Epithelial cell of esophagus (primary cell): ENCODE results near the gene SDHA.
"Not testable (repeated sequence)": the region's sequence is repeated elsewhere in the genome, so short reads cannot be mapped to it uniquely, and the experiment has no call there.

Experiments used
- DNase-seq: peaks from one replicate; pipeline ENCODE4 v3.0.0; 2010; ENCODE audit warnings: low read depth
- H3K4me3 ChIP-seq: 2 replicates; pipeline ENCODE4 v1.5.1; 2011; ENCODE audit warnings: mild to moderate bottlenecking, low read length, control low read depth
- CTCF ChIP-seq: IDR thresholded peaks from 2 replicates; pipeline ENCODE4 v1.5.1; 2011; ENCODE audit warnings: low read depth, mild to moderate bottlenecking, low read length, control low read depth, inconsistent platforms; ENCODE audit not compliant: insufficient read depth; ENCODE audit errors: missing control alignments

The SDHA gene

GRCh38 chr5:267716-268115, 49.6 kb downstream of the SDHA start:
- no peak for DNase-seq
- no peak overlapping the region for H3K4me3 ChIP-seq
- TF ChIP-seq CTCF, result no peak

- no peak for TF ChIP-seq CTCF
- H3K4me3 ChIP-seq, result no peak overlapping the region
- DNase-seq, result no peak
These were observed 52.2 kb downstream of the SDHA start for GRCh38 chr5:270340-270739.

GRCh38 chr5:271828-272167, 53.7 kb downstream of the SDHA start:
- DNase-seq, result not testable (repeated sequence)
- peak overlapping the region; percentile 65 for H3K4me3 ChIP-seq

- not testable (repeated sequence) for H3K4me3 ChIP-seq, DNase-seq
These were observed 55.0 kb downstream of the SDHA start for GRCh38 chr5:273091-273490.

GRCh38 chr5:273491-273890, 55.4 kb downstream of the SDHA start:
- H3K4me3 ChIP-seq, DNase-seq: not testable (repeated sequence)

- not testable (repeated sequence) for H3K4me3 ChIP-seq, DNase-seq
These were observed 56.2 kb downstream of the SDHA start for GRCh38 chr5:274346-274745.

GRCh38 chr5:278646-279045, 60.5 kb downstream of the SDHA start:
- TF ChIP-seq CTCF, result no peak
- no peak overlapping the region for H3K4me3 ChIP-seq
- no peak for DNase-seq

GRCh38 chr5:279051-279665, 61.0 kb downstream of the SDHA start:
- H3K4me3 ChIP-seq, DNase-seq: not testable (repeated sequence)

GRCh38 chr5:285991-286557, 68.0 kb downstream of the SDHA start:
- no peak for DNase-seq
- H3K4me3 ChIP-seq, result no peak overlapping the region
- TF ChIP-seq CTCF, result no peak

GRCh38 chr5:290200-290599, 72.1 kb downstream of the SDHA start:
- H3K4me3 ChIP-seq, DNase-seq: not testable (repeated sequence)

GRCh38 chr5:291345-291744, 73.2 kb downstream of the SDHA start:
- DNase-seq, H3K4me3 ChIP-seq: not testable (repeated sequence)

GRCh38 chr5:294788-295187, 76.7 kb downstream of the SDHA start:
- DNase-seq, result not testable (repeated sequence)

GRCh38 chr5:296207-296606, 78.1 kb downstream of the SDHA start:
- not testable (repeated sequence) for DNase-seq, H3K4me3 ChIP-seq

More at GRCh38 chr5:294788-295187, 76.7 kb downstream of the SDHA start:
- H3K4me3 ChIP-seq, result not testable (repeated sequence)

- not testable (repeated sequence) for DNase-seq, H3K4me3 ChIP-seq
These were observed 78.8 kb downstream of the SDHA start for GRCh38 chr5:296954-297353.

GRCh38 chr5:297448-297847, 79.3 kb downstream of the SDHA start:
- not testable (repeated sequence) for H3K4me3 ChIP-seq, DNase-seq
